HepG2 (cell line): ENCODE results near the gene DGAT2. TPM values are rescaled to one million over a fixed set of nuclear protein-coding genes. Genes with fewer than 3 reads are reported as not detected.
A peak's percentile ranks its signal among the peaks of the same experiment; 100 is the strongest.

Source experiments
- ELF1 ChIP-seq: sonication (generic); formaldehyde crosslinking; IDR thresholded peaks from 2 replicates; pipeline ENCODE4 v1.4.0; 2020; ENCODE audit warnings: missing genetic modification reagents
- HOXA3 ChIP-seq: sonication (generic); formaldehyde crosslinking; IDR thresholded peaks from 2 replicates; pipeline ENCODE4 v1.5.0; 2020; ENCODE audit warnings: missing genetic modification reagents
- ISL2 ChIP-seq: sonication (generic); formaldehyde crosslinking; IDR thresholded peaks from 2 replicates; pipeline ENCODE4 v1.5.0; 2020; ENCODE audit warnings: missing genetic modification reagents
- RFXAP ChIP-seq: sonication (generic); formaldehyde crosslinking; IDR thresholded peaks from 2 replicates; pipeline ENCODE4 v1.4.0; 2020; ENCODE audit warnings: missing genetic modification reagents, borderline replicate concordance
- SIX4 ChIP-seq: sonication (generic); formaldehyde crosslinking; IDR thresholded peaks from 2 replicates; pipeline ENCODE4 v1.4.0; 2020; ENCODE audit warnings: missing genetic modification reagents
- SRSF1 ChIP-seq: fragments of 200-400 bp; formaldehyde crosslinking; optimal IDR thresholded peaks from 2 replicates; pipeline ENCODE3; 2017; ENCODE audit warnings: mild to moderate bottlenecking, low read depth, low read length, moderate library complexity
- TBP ChIP-seq: sonication (generic); formaldehyde crosslinking; IDR thresholded peaks from 2 replicates; pipeline ENCODE4 v1.5.0; 2020; ENCODE audit warnings: missing genetic modification reagents
- ZFP36 ChIP-seq: fragments of 150-350 bp; IDR thresholded peaks from 2 replicates; pipeline ENCODE4 v1.6.1; 2018; ENCODE audit warnings: borderline replicate concordance, low read length, low read depth; ENCODE audit not compliant: partially characterized antibody
- ZNF468 ChIP-seq: sonication (generic); formaldehyde crosslinking; IDR thresholded peaks from 2 replicates; pipeline ENCODE4 v1.8.0; 2022; ENCODE audit warnings: mild to moderate bottlenecking, moderate library complexity, missing genetic modification reagents
- ZNF724P ChIP-seq: sonication (generic); formaldehyde crosslinking; IDR thresholded peaks from 2 replicates; pipeline ENCODE4 v1.8.0; 2022; ENCODE audit warnings: missing genetic modification reagents, borderline replicate concordance
- ZNF768 ChIP-seq: sonication (generic); formaldehyde crosslinking; IDR thresholded peaks from 2 replicates; pipeline ENCODE4 v1.4.0; 2020; ENCODE audit warnings: missing genetic modification reagents
- polyA plus RNA-seq, 8 experiments: library from polyadenylated mRNA; depleted of rRNA in 3 of 8; stranded (reverse) in 7 of 8; unstranded in 1 of 8; fragments of >200 nt; fragmentation: Illumina TruSeq in 4 of 8; extraction: Trizol in 4 of 8; gene quantifications; 2 replicates each; pipeline versions ENCODE4 v1.2.1 to v1.2.3, GENCODE V29; 2011 to 2016; ENCODE audit warnings: low read depth in 4 of 8, missing spikeins in 1 of 8, mixed read lengths in 1 of 8; ENCODE audit not compliant: insufficient read depth in 1 of 8
- total RNA-seq, 5 experiments: library from RNA; depleted of rRNA; stranded (reverse); fragments of >200 nt; fragmentation: Illumina TruSeq; extraction: Trizol; gene quantifications; 2 replicates each; pipeline ENCODE4 v1.2.3, GENCODE V29; 2016; ENCODE audit warnings: low read depth in 1 of 5
- TF ChIP-seq, protein P1 (sequence below): sonication (generic); formaldehyde crosslinking; IDR thresholded peaks from 2 replicates; pipeline ENCODE4 v1.4.0; 2020; ENCODE audit warnings: missing genetic modification reagents, borderline replicate concordance
- TF ChIP-seq, protein P2 (sequence below): sonication (generic); formaldehyde crosslinking; IDR thresholded peaks from 2 replicates; pipeline ENCODE4 v1.8.1; 2023; ENCODE audit warnings: mild to moderate bottlenecking, moderate library complexity, missing genetic modification reagents
- TF ChIP-seq, protein P3 (sequence below): sonication (generic); formaldehyde crosslinking; IDR thresholded peaks from 2 replicates; pipeline ENCODE4 v1.5.0; 2020; ENCODE audit warnings: mild to moderate bottlenecking, missing genetic modification reagents
- TF ChIP-seq, protein P4 (sequence below): sonication (generic); formaldehyde crosslinking; IDR thresholded peaks from 2 replicates; pipeline ENCODE4 v1.5.1; 2020; ENCODE audit warnings: mild to moderate bottlenecking, missing genetic modification reagents, moderate library complexity
- TF ChIP-seq, protein P5 (sequence below): sonication (generic); formaldehyde crosslinking; IDR thresholded peaks from 2 replicates; pipeline ENCODE4 v1.5.0; 2020; ENCODE audit warnings: mild to moderate bottlenecking, missing genetic modification reagents
- TF ChIP-seq, protein P6 (sequence below): sonication (generic); formaldehyde crosslinking; IDR thresholded peaks from 2 replicates; pipeline ENCODE4 v1.5.0; 2020; ENCODE audit warnings: missing genetic modification reagents, mild to moderate bottlenecking, borderline replicate concordance

DGAT2 gene
- total and polyA plus RNA-seq, 2 of the 13 experiments (the other 11 are each of a cell fraction or from before 2014, with no cell fraction given): 39.0 to 65.6 TPM

DNA sequence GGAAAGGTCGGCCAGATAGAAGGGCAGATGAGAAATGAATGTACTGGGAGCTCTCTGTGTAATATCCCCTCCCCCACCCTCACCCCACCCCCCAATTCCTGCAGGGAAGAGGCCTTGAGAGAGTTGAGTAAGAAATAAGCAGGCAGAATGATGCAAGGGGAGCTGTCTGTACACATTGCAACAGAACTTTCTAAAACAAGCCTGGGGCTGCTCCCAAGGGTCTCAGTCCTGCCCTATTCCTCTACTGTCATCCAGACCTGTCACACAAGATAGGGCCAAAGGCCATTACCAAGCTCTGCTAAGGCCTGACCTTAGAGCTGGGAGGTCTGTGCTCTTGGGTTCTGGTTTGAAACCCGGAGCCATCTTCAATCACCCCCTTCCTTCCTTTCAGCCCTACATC lies 5.7 kb upstream of the DGAT2 start (continued):
- TF ChIP-seq, protein P1, sequence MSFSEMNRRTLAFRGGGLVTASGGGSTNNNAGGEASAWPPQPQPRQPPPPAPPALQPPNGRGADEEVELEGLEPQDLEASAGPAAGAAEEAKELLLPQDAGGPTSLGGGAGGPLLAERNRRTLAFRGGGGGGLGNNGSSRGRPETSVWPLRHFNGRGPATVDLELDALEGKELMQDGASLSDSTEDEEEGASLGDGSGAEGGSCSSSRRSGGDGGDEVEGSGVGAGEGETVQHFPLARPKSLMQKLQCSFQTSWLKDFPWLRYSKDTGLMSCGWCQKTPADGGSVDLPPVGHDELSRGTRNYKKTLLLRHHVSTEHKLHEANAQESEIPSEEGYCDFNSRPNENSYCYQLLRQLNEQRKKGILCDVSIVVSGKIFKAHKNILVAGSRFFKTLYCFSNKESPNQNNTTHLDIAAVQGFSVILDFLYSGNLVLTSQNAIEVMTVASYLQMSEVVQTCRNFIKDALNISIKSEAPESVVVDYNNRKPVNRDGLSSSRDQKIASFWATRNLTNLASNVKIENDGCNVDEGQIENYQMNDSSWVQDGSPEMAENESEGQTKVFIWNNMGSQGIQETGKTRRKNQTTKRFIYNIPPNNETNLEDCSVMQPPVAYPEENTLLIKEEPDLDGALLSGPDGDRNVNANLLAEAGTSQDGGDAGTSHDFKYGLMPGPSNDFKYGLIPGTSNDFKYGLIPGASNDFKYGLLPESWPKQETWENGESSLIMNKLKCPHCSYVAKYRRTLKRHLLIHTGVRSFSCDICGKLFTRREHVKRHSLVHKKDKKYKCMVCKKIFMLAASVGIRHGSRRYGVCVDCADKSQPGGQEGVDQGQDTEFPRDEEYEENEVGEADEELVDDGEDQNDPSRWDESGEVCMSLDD: peak; percentile 87
- TF ChIP-seq, protein P2, sequence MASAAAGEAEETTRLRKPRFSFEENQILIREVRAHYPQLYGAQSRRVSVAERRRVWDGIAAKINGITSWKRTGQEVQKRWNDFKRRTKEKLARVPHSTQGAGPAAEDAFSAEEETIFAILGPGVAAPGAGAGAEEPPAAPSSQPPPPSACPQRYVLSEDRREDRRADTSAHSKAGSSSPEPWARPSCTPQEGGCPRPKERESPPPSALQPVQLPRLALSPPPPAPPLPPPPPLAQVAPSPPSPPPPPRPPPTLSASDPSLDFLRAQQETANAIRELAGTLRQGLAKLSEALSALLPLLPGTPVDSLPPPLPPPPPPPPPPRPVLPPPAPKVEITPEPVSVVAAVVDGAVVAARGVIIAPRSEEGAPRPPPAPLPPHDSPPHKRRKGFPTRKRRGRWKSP (CRISPR knock-in tag): no peak
- TF ChIP-seq, protein P3, sequence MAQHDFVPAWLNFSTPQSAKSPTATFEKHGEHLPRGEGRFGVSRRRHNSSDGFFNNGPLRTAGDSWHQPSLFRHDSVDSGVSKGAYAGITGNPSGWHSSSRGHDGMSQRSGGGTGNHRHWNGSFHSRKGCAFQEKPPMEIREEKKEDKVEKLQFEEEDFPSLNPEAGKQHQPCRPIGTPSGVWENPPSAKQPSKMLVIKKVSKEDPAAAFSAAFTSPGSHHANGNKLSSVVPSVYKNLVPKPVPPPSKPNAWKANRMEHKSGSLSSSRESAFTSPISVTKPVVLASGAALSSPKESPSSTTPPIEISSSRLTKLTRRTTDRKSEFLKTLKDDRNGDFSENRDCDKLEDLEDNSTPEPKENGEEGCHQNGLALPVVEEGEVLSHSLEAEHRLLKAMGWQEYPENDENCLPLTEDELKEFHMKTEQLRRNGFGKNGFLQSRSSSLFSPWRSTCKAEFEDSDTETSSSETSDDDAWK: no peak
- TF ChIP-seq TBP (no peak), RFXAP (no peak), ZNF724P (CRISPR knock-in tag) (no peak), SRSF1 (no peak), ZNF468 (no peak), ISL2 (peak; percentile 80), ELF1 (CRISPR knock-in tag) (peak; percentile 28; the same call in 1 of the 2 replicates), HOXA3 (CRISPR knock-in tag) (no peak), ZFP36 (no peak), ZNF768 (no peak), SIX4 (CRISPR knock-in tag) (peak; percentile 53; the same call in 1 of the 2 replicates)
- TF ChIP-seq, protein P4, sequence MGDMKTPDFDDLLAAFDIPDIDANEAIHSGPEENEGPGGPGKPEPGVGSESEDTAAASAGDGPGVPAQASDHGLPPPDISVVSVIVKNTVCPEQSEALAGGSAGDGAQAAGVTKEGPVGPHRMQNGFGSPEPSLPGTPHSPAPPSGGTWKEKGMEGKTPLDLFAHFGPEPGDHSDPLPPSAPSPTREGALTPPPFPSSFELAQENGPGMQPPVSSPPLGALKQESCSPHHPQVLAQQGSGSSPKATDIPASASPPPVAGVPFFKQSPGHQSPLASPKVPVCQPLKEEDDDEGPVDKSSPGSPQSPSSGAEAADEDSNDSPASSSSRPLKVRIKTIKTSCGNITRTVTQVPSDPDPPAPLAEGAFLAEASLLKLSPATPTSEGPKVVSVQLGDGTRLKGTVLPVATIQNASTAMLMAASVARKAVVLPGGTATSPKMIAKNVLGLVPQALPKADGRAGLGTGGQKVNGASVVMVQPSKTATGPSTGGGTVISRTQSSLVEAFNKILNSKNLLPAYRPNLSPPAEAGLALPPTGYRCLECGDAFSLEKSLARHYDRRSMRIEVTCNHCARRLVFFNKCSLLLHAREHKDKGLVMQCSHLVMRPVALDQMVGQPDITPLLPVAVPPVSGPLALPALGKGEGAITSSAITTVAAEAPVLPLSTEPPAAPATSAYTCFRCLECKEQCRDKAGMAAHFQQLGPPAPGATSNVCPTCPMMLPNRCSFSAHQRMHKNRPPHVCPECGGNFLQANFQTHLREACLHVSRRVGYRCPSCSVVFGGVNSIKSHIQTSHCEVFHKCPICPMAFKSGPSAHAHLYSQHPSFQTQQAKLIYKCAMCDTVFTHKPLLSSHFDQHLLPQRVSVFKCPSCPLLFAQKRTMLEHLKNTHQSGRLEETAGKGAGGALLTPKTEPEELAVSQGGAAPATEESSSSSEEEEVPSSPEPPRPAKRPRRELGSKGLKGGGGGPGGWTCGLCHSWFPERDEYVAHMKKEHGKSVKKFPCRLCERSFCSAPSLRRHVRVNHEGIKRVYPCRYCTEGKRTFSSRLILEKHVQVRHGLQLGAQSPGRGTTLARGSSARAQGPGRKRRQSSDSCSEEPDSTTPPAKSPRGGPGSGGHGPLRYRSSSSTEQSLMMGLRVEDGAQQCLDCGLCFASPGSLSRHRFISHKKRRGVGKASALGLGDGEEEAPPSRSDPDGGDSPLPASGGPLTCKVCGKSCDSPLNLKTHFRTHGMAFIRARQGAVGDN: no peak
- TF ChIP-seq, protein P5, sequence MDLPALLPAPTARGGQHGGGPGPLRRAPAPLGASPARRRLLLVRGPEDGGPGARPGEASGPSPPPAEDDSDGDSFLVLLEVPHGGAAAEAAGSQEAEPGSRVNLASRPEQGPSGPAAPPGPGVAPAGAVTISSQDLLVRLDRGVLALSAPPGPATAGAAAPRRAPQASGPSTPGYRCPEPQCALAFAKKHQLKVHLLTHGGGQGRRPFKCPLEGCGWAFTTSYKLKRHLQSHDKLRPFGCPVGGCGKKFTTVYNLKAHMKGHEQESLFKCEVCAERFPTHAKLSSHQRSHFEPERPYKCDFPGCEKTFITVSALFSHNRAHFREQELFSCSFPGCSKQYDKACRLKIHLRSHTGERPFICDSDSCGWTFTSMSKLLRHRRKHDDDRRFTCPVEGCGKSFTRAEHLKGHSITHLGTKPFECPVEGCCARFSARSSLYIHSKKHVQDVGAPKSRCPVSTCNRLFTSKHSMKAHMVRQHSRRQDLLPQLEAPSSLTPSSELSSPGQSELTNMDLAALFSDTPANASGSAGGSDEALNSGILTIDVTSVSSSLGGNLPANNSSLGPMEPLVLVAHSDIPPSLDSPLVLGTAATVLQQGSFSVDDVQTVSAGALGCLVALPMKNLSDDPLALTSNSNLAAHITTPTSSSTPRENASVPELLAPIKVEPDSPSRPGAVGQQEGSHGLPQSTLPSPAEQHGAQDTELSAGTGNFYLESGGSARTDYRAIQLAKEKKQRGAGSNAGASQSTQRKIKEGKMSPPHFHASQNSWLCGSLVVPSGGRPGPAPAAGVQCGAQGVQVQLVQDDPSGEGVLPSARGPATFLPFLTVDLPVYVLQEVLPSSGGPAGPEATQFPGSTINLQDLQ: no peak
- TF ChIP-seq, protein P6, sequence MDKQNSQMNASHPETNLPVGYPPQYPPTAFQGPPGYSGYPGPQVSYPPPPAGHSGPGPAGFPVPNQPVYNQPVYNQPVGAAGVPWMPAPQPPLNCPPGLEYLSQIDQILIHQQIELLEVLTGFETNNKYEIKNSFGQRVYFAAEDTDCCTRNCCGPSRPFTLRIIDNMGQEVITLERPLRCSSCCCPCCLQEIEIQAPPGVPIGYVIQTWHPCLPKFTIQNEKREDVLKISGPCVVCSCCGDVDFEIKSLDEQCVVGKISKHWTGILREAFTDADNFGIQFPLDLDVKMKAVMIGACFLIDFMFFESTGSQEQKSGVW (CRISPR knock-in tag): no peak
